ENCODE data around the gene IFNAR2.

- TF ChIP-seq GATA1 (IDR thresholded peaks at IDR 0.05; ENCODE audit: low read depth, low read length) (no peak), POLR2A (IDR thresholded peaks at IDR 0.05; ENCODE audit: low read length) (no peak)
These were observed 10.7 kb downstream of the IFNAR2 start for GRCh38 chr21:33240404-33240803.
